KOPT-K1 (cell line): ENCODE measurements around the gene RYR1.
"Not testable (repeated sequence)": the region's sequence is repeated elsewhere in the genome, so short reads cannot be mapped to it uniquely, and the experiment has no call there.

Source experiments
- H3K27ac ChIP-seq: fragments of 200-600 bp; sonication (generic); 2 replicates; pipeline ENCODE4 v1.5.1; 2016; ENCODE audit warnings: antibody characterized with exemption, mild to moderate bottlenecking, low read depth, low read length; ENCODE audit not compliant: poor library complexity, severe bottlenecking
- H3K36me3 ChIP-seq: fragments of 200-600 bp; sonication (generic); 2 replicates; pipeline ENCODE4 v1.5.1; 2017; ENCODE audit warnings: antibody characterized with exemption, mild to moderate bottlenecking, low read length, moderate library complexity; ENCODE audit not compliant: insufficient read depth
- H3K9me3 ChIP-seq: fragments of 200-600 bp; sonication (generic); 2 replicates; pipeline ENCODE4 v1.5.1; 2017; ENCODE audit warnings: antibody characterized with exemption, low read length, mild to moderate bottlenecking; ENCODE audit not compliant: insufficient read depth, poor library complexity, severe bottlenecking

The RYR1 gene

DNA sequence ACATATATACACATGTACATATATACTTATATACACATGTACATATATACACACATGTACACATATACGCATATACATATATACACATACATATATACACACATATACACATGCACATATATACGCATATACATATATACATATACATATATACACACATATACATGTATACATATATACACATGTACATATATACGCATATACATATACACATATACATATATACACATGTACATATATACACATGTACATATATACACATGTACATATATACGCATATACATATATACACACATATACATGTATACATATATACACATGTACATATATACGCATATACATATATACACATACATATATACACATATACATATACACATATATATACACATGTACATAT is 169.4 kb downstream of the RYR1 start:
- H3K36me3 ChIP-seq = peaks cover 50% of the 10 kb centered on the region
- H3K9me3 ChIP-seq, H3K27ac ChIP-seq: not testable (repeated sequence)

DNA sequence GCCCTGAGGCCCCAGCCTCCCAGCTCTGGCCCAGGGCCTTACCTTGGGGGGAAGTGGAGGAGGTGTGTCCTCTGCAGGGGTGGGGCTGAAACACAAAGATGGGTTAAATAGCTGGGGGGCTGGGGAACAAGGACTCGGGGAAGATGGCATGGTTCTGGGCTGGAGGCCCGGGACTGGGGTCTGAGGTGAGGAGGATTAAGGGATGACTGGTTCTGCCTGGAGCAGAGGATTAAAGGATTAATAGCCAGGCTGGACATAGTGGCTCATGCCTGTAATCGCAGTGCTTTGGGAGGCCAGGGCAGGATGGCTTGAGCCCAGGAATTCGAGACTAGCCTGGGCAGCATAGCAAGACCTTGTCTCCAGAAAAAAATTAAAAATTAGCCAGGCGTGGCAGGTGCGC is 172.6 kb downstream of the RYR1 start:
- Histone ChIP-seq H3K36me3 (peaks cover 64% of the 10 kb centered on the region), H3K27ac (no peak overlapping the region), H3K9me3 (no peaks in the 10 kb centered on the region)

DNA sequence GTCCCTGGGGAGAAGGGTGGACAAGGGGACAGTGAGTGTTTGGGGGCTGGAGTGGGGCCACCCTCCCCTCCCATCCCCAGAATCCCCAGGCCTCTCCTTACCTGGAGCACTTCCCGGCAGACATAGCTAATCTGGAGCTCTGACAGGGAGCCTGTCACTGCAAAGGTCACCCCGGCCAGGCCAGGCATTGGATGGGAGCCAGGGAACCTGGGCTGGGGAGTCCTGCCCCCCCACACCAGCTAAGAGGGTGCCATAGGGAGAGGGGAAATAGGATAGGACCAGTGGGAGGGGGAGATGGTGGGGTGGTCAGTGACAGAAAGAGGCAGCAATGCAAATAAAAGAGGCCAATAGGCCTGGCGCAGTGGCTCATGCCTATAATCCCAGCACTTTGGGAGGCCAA is 180.8 kb downstream of the RYR1 start:
- Histone ChIP-seq H3K9me3 (no peaks in the 10 kb centered on the region), H3K27ac (no peak overlapping the region), H3K36me3 (peaks cover 43% of the 10 kb centered on the region)

DNA sequence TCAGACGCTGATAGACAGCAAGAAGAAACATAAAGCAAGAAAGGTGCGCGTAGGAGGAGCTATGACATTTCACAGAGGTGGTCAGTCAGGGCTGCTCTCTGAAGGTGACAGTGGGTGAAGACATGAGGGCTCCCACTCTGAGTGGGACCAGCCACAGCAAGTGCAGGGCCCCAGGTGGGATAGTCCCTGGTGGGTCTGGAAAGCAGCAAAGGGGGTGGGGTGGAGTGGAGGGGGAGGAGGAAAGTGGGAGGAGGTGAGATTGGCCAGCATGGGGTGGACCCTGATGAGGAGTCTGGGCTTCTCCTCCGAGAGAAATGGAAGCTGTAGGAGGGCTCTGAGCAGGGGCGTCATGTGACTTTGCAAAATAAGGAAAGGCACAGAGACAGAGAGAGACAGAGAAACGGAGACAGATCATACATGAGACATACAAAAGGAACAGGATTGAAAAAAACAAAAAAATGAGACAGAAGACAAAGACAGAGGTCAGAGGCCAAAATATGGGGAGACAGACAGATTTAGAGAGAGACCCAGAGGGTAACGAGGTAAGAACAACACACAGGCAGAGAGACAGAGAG is 181.6 kb downstream of the RYR1 start:
- Histone ChIP-seq H3K27ac (no peak overlapping the region), H3K9me3 (no peaks in the 10 kb centered on the region), H3K36me3 (peaks cover 38% of the 10 kb centered on the region)

DNA sequence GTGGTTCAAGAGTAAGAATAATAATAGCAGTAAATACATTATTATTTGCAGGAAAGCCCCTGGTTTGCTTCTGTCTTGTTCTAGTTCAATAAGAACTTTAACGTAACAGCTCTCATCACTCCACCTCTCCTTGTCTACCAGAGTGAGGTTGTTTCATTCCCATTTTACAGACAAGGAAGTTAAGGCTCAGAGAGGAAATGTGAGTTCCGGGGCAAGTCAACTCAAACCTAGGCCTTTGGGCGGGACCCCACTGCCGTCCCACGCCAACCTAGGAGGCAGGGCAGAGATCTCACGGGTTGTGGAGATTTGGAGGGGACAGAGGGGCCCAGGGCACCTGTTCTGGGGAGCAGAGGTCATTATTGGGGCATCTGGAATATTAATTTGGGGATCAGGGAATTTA is 182.8 kb downstream of the RYR1 start:
- Histone ChIP-seq H3K27ac (peak overlapping the region; percentile 93), H3K36me3 (peaks cover 41% of the 10 kb centered on the region), H3K9me3 (no peaks in the 10 kb centered on the region)

DNA sequence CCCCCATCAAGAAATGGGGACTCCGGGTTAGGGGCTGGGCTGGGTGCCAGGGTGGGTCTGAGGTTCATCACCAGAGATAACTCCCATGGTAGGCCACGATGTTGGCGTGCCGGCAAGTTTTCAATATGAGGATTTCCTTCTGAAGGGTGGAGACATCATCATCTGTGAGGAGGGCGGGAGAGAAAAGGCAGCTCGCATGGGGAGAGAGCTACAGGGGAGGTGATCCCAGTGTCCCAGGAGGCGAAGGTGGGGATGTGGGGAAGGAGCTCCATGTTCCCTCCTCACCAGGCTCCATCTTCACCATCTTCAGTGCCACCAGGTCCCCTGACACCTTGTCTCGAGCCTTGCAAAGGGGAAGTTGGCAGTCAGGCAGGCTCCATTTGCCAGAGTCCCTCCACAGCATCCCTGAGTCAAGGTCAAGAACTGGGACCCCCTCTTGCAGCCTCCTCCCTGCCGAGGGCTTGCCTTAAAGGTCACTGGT is 183.8 kb downstream of the RYR1 start:
- Histone ChIP-seq H3K36me3 (peaks cover 50% of the 10 kb centered on the region), H3K27ac (peak overlapping the region; percentile 93), H3K9me3 (no peaks in the 10 kb centered on the region)

DNA sequence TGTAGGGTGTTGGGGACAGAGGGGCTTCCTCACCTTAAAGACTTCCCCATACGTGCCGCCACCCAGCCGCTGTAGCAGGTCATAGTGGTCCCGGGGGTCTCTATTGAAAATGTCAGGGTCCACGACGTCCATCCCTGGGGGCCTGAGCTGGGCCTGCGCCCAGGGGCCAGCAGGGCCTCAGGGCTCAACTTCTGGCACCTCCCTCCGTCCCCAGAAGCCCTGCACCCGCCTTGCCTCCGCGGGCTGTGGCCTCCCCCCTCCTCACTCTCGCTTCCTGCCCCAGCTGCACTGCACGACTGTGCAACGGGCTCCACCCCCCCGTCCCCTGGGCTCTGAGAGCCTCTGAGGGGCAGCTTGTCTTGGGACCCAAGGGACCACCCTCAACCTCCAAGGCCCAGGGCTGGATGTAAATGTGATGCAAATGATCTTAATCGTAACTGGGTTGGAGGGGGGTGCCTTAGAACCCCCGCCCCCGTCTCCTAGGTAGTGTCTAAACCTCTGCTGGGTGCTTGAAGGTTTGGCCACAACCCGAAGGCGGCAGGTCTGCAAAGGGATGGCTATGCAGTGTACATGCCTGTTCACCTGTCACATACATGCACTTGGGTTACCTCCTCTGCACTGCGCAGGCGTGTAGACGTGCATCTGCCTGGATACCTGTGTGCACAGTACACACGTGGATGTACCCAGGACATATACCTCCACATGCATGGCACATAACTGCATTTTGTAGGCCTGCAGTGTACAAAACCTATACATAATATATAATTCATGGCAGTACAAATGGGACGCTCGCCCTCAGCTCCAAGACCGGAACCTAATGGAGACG is 184.5 kb downstream of the RYR1 start, which contains the start of gene MAP4K1:
Gene MAP4K1 (minus strand): TSS at position 190 of the 826 bp plus-strand sequence. CDS start 58 bp downstream, at position 132.
- H3K9me3 ChIP-seq = no peaks in the 10 kb centered on the region
- peak within 1 kb of the TSS; percentile 93 for H3K27ac ChIP-seq
- H3K36me3 ChIP-seq = peaks cover 50% of the 10 kb centered on the region

DNA sequence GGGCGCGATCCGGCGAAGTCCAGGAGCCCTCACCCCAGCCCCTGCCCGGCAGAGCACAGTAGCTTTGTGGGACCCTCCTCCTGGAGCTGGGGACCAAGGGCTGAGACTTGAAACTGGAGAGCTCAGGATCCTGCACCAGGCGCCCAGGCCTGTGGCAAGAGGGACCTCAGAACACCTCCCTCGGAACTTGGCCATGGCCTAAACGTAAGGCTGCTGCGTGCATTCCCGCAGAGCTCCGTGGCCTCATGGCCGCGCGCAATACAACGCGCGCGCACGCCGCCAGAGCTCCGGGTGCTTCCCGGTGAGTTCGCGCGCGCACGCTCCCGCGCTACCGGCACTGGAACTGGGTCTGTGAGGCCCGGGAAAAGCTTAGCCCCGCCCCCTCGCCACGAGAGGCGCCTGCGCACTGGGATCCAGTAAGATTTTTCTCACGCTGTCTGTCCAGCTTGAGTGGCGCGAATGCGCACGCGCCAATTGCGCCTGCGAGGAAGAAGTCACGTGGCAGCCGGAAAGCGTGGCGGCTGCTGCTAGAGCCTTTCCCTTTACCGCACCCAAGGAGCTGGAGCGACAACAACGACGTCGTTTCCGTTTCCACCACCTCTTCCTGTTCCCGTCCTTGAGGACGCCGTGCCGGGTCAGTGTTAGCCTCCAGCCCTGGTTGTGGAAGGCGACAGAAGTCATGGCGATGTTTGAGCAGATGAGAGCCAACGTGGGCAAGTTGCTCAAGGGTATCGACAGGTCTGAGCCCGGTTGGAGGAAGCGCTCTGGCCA is 185.3 kb downstream of the RYR1 start, which contains the start of gene EIF3K:
Gene EIF3K (plus strand): TSS at position 599 of the 771 bp plus-strand sequence. CDS start 81 bp downstream, at position 680.
- Histone ChIP-seq H3K9me3 (no peaks in the 10 kb centered on the region), H3K36me3 (peaks cover 48% of the 10 kb centered on the region), H3K27ac (peak within 1 kb of the TSS; percentile 93)

DNA sequence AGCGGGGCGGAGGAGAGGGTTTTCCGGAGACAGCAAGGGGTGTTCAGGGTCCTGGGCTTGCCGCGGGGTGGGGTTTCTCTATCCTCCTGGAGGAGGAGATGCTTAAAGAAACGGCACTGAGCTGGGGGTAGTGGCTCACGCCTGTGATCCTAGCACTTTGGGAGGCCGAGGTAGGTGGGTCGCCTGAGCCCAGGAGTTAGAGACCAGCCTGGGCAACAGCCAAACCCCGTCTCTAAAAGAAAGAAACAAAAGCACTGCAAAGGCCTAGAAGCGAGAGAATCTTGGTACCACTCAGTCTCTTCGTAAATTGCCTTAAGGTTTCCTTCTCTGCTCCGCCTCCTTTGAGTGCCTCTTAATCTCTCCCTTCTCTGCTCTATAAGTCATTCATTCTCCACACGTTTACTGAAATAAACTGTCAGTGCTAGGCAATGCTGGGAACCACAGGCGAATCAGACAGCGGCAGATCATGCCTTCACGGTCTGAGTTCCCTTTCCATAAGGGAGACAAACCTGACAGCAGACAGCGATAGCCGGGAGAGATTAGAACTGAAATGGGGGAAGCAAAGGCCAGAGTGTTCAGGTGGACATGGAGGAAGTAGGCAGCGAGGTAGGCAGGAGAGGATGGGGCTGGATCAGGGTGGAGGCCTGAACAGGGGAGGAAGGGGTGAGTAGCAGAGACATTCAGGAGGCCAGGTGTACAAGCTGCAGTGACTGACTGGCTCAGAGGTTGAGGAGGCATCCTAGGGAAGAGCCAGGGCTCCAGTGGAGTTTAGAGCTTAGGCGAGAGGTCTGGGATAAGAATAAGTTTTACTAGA is 186.1 kb downstream of the RYR1 start:
- Histone ChIP-seq H3K27ac (peak overlapping the region; percentile 93), H3K36me3 (peaks cover 50% of the 10 kb centered on the region), H3K9me3 (no peaks in the 10 kb centered on the region)

DNA sequence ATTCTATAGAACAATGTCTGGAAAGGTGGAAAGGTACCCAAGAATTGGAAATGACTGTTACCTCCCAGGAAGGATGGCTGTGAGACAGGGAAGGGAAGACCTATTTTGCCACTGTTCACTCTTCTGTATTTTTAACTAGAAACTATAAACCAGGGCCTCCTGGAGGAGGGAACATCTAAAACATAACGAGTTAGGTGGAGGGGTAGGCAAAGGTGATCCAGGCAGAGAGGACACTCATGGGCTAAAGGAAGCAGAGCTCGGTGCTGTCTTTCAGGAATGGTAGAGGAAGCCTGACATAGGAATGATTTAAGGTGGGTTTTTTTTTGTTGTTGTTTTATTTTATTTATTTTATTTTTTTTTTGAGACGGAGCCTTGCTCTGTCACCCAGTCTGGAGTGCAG is 191.3 kb downstream of the RYR1 start:
- Histone ChIP-seq H3K9me3 (no peaks in the 10 kb centered on the region), H3K36me3 (peaks cover 94% of the 10 kb centered on the region), H3K27ac (no peak overlapping the region)

DNA sequence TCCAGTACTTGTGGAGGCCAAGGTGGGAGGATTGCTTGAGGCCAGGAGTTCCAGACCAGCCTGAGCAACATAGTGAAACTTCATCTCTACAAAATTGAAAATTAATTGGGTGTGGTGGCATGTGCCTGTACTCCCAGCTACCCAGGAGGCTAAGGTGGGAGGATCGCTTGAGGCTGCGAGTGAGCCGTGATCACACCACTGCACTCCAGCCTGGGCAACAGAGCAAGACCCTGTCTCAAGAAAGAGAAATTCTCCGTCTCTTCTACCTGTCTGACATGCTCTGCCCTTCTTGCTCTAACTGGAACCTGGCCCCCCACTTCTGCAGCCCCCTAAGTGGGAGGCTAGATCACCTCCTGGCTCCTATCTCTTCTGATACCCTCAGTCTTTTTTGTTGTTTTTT is 192.9 kb downstream of the RYR1 start:
- no peak overlapping the region for H3K27ac ChIP-seq
- no peaks in the 10 kb centered on the region for H3K9me3 ChIP-seq
- H3K36me3 ChIP-seq = peaks cover 93% of the 10 kb centered on the region

DNA sequence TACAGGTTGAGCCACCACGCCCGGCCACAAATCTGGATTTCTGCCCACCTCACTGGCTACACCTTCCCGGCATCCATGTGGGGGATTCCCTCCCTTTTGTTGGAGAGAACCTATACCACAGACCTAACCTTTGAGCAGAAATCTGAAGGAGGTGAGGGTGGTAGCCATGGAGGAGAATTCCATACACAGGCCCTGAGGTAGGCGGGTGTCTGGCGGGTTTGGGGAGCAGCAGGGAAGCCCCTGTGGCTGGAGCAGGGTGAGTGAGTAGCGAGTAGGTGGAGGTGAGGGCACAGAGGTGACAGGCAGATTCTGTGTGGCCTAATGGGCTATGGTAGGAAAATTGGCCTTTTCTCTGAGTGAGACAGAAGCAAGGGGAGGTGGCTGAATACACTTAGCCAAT is 196.1 kb downstream of the RYR1 start:
- no peak overlapping the region for H3K27ac ChIP-seq
- H3K9me3 ChIP-seq = no peaks in the 10 kb centered on the region
- H3K36me3 ChIP-seq = peaks cover 86% of the 10 kb centered on the region

DNA sequence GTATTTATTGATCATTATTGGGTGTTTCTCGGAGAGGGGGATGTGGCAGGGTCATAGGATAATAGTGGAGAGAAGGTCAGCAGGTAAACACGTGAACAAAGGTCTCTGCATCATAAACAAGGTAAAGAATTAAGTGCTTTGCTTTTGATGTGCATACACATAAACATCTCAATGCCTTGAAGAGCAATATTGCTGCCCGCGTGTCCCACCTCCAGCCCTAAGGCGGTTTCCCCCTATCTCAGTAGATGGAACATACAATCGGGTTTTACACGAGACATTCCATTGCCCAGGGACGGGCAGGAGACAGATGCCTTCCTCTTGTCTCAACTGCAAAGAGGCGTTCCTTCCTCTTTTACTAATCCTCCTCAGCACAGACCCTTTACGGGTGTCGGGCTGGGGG is 197.8 kb downstream of the RYR1 start:
- H3K27ac ChIP-seq, H3K9me3 ChIP-seq: not testable (repeated sequence)
- H3K36me3 ChIP-seq = peaks cover 86% of the 10 kb centered on the region

DNA sequence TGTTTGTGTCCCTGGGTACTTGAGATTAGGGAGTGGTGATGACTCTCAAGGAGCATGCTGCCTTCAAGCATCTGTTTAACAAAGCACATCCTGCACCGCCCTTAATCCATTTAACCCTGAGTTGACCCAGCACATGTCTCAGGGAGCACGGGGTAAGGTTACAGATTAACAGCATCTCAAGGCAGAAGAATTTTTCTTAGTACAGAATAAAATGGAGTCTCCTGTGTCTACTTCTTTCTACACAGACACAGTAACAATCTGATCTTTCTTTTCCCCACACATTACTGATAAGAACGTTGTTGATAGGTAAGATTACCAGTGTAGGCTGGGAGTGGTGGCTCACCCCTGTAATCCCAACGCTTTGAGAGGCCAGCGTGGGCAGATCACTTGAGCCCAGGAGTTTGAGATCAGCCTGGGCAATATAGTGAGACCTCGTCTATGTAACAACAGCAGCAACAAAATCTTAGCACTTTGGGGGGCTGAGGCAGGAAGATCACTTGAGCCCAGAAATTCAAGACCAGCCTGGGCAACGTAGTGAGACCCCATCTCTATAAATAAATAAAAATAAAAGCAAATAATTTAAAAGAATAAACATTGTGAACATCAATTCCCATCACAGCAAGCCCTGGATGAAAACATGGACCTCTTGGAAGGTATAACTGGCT is 198.5 kb downstream of the RYR1 start:
- H3K9me3 ChIP-seq, H3K27ac ChIP-seq: not testable (repeated sequence)
- H3K36me3 ChIP-seq = peaks cover 83% of the 10 kb centered on the region
